Esophagus (tissue), 2 donors: Measurements from ENCODE around the gene CEP170. TPM values are rescaled to one million over a fixed set of nuclear protein-coding genes. Genes with fewer than 3 reads are reported as not detected.
"Not testable (repeated sequence)": the region's sequence is repeated elsewhere in the genome, so short reads cannot be mapped to it uniquely, and the experiment has no call there.

ENCODE experiments used
- H3K27ac ChIP-seq, 2 donors: one replicate each; pipeline ENCODE4 v1.5.1; 2013; ENCODE audit warnings: low read depth in 2 of 2, mild to moderate bottlenecking in 2 of 2, inconsistent platforms in 1 of 2, low read length in 1 of 2, moderate library complexity in 1 of 2
- H3K27me3 ChIP-seq, 2 donors: one replicate each; pipeline ENCODE4 v1.6.1; 2013; ENCODE audit warnings: low read length in 2 of 2, control low read depth in 1 of 2, mild to moderate bottlenecking in 1 of 2; ENCODE audit not compliant: insufficient read depth in 2 of 2, control insufficient read depth in 1 of 2
- H3K36me3 ChIP-seq, 2 donors: one replicate each; pipeline ENCODE4 v1.6.1; 2013; ENCODE audit warnings: low read length in 1 of 2; ENCODE audit not compliant: control insufficient read depth in 2 of 2, insufficient read depth in 2 of 2
- H3K4me1 ChIP-seq, 2 donors: one replicate each; pipeline ENCODE4 v1.6.1; 2013; ENCODE audit warnings: low read length in 1 of 2; ENCODE audit not compliant: control insufficient read depth in 2 of 2, insufficient read depth in 2 of 2
- H3K4me3 ChIP-seq, 2 donors: one replicate each; pipeline ENCODE4 v1.5.1; 2013; ENCODE audit warnings: low read length in 2 of 2, mild to moderate bottlenecking in 2 of 2, low read depth in 1 of 2, moderate library complexity in 1 of 2
- H3K9me3 ChIP-seq, 2 donors: one replicate each; pipeline ENCODE4 v1.6.1; 2013; ENCODE audit warnings: mild to moderate bottlenecking in 2 of 2, low read depth in 1 of 2, low read length in 1 of 2, moderate library complexity in 1 of 2; ENCODE audit not compliant: control insufficient read depth in 2 of 2, insufficient read depth in 1 of 2
- WGBS, 2 donors: extraction: QIAGEN DNeasy Blood & Tissue Kit; methylation state at CpG; one replicate each; pipeline ENCODE4 v1.1.7; 2013; 5-methylcytosine and 5-hydroxymethylcytosine counted together
- polyA plus RNA-seq, 2 donors: library from polyadenylated mRNA; stranded (reverse); fragments of 200-250 nt; gene quantifications; one replicate each; pipeline ENCODE4 v1.2.3, GENCODE V29; 2013
- donor health status: healthy with polysubstance abuse.
- donor health status: Bipolar disorder and iron deficiency.

The CEP170 gene
- polyA plus RNA-seq, 2 donors: 3.2 to 4.6 TPM

DNA sequence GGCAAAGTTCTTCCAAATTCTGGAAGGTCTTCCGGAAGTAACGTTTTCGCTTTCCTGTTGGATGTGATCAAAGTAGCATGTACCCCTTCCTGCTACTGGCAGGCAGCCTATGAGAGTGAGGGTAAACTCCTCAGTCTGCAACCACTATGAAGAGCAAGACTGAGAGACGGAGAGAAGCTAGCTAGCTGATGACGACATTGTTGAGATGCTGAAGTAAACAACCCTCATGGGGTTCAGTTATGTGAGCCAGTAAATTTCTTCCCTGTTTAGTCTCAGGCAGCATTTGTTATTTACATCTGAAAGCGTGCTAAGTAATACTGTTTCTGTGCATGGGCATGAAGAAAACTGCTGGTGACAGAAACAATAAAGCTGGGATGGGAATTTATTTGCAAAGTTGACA, 57.6 kb downstream of the CEP170 start:
- not testable (repeated sequence) for H3K27me3 ChIP-seq, H3K27ac ChIP-seq, H3K4me1 ChIP-seq, H3K36me3 ChIP-seq, H3K4me3 ChIP-seq, H3K9me3 ChIP-seq
- WGBS, 2 donors: 78 to 88% methylated on average over 5 to 6 of the region's 6 CpGs

DNA sequence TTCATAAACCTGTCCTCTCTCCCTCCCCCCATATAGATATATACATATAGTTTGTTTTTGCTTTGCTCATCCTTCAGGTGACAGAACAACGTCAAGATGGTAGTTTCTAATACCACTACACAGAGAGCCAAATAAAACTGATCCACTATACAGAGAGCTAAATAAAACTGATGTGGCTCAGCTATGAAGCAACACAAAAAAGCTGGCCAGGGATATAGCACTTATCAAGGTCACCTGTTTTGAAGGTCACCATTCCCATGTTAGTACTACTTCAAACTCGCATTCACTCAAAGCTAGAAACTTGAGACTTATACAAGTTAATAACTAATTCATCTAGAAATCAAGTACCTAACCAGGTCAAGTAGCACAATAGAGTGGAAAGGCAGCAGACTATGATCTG, 61.8 kb downstream of the CEP170 start:
- H3K4me3 ChIP-seq, H3K9me3 ChIP-seq, H3K36me3 ChIP-seq, H3K27me3 ChIP-seq, H3K4me1 ChIP-seq, H3K27ac ChIP-seq: not testable (repeated sequence)
- 79 to 83% methylated on average over 1 of the region's 2 CpGs for WGBS, 2 donors

DNA sequence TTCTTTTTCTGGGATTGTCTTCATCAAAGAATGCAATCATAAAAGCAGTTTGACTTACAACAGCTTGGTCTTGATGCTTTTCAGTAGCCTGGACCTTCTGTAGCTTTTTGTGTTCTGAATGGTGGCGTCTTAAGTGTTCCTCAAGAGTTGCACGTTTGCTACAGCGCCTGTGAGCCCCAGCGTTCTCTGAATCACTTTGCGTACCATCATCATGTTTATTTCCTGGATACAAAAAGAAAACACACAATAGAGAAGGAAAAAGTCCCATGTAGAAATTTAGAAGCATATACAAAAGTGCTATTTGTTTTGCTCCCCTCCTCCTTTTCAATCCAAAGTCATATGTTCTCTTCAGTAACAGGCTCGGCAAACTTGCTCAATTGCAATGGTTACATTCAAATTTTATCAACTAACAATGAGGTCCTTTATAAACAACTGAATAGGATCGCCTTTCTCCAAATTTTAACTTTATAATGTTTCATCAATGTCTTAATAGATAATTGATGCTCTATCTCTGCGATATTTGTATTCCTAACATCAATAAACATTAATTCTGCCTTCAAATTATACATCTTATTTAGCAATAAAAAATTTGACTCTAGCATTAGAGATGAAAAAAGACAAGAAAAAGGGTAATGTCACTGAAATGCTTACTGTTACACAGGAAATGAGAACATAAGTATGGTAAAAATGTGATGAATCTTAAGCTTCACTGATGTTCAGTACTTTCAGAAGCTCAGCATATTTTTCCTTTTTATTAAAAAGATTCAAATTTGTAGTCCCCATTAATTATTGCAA, 68.7 kb downstream of the CEP170 start:
- H3K9me3 ChIP-seq, H3K4me3 ChIP-seq, H3K36me3 ChIP-seq, H3K4me1 ChIP-seq, H3K27me3 ChIP-seq, H3K27ac ChIP-seq: not testable (repeated sequence)
- WGBS, 2 donors: 91 to 96% methylated on average over 8 of the region's 8 CpGs

DNA sequence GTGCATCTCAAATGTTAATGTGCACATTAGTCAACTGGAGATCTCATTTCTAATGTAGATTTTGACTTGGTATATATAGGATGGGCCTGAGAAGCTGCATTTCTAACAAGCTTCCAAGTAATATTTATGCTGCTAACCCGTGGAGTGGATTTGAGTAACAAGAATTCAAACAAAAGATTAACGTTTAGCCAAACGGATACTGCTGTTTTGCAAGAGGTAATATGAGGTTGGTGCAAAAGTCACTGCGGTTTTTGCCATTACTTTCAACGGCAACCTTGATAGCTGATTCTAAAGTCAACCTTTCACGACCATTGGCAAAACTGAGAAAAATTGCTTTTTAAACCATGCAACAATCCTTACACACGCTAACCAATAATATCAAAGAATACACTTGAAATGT, 70.3 kb downstream of the CEP170 start:
- H3K4me3 ChIP-seq, H3K27me3 ChIP-seq, H3K4me1 ChIP-seq, H3K27ac ChIP-seq, H3K9me3 ChIP-seq, H3K36me3 ChIP-seq: not testable (repeated sequence)
- 93 to 94% methylated on average over 7 of the region's 7 CpGs for WGBS, 2 donors

DNA sequence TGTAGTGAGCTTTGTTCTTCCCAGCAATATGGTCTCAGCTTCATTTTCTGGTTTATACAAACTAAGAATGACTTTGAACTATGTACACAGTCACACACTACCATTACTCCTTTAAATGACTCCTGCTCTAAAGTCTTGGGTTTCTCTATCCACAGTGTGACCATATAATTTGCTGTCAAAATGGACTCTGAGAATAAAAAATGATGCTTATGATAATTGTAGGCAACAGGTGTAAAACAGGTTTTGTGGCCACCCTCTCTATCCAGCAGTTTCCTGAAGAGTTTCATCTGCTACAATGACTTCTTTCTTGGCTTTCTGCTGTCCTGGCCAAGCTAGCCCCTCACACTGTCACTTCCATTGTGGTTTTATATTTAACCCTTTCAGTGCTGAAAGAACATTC, 71.4 kb downstream of the CEP170 start:
- not testable (repeated sequence) for H3K4me3 ChIP-seq, H3K27ac ChIP-seq, H3K36me3 ChIP-seq, H3K27me3 ChIP-seq, H3K9me3 ChIP-seq, H3K4me1 ChIP-seq

DNA sequence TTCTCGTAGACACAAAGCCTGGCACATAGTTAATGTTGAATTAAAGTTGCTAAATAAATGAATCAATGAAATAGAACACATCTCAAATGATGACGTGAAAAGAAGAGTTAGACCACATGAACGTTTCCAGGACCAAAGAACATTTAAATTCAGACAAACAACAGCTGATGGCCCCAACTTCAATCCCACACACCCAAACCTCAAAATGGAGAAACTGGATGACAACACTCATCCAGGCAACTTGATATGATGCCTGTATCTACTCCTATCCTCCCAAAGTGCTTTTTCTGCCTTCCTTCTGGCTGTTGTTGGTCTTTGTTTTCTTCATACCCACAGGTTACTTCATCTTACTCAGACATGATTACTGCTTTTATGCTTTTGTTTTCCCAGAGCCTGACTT, 71.9 kb downstream of the CEP170 start:
- H3K27ac ChIP-seq, H3K4me3 ChIP-seq, H3K36me3 ChIP-seq, H3K27me3 ChIP-seq, H3K4me1 ChIP-seq, H3K9me3 ChIP-seq: not testable (repeated sequence)
- WGBS, 2 donors: 92% methylated on average over 3 of the region's 3 CpGs

DNA sequence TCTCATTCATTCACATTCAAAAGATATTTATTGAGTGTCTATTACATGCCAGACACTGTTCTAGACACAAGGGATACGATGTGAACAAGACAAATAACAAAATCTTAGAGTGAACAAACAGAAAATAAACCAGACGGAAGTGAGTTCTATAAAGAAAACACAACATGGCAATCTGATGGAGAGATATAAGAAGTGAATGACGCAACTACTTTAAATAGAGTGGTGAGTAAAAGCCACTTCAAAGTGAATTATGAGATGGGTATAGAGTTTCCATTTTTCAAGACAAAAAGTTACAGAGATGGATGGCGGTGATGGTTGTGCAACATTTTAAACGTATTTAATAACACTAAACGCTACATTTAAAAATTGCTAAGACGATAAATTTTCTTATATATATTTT, 75.4 kb downstream of the CEP170 start:
- H3K4me1 ChIP-seq: no peaks in the 10 kb centered on the region
- 78 to 86% methylated on average over 7 of the region's 7 CpGs for WGBS, 2 donors
- no peak overlapping the region for H3K27ac ChIP-seq
- H3K36me3 ChIP-seq: no peaks in the 10 kb centered on the region
- H3K9me3 ChIP-seq: no peaks in the 10 kb centered on the region
- no peak overlapping the region for H3K4me3 ChIP-seq
- H3K27me3 ChIP-seq: no peaks in the 10 kb centered on the region

DNA sequence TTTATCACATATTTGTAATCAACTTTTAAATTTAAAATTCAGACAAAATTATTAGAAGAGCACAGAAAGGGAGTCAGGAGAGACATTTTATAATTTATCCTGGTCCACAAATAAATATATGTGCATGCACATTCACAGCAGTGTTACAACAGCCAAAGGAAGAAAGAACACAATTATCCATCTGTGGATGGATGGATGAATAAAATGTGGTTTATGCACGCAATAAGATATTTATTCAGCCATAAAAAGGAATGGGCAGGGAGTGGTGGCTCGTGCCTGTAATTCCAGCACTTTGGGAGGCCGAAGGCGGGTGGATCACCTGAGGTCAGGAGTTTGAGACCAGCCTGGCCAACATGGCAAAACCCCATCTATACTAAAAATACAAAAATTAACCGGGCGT, 77.3 kb downstream of the CEP170 start:
- not testable (repeated sequence) for H3K27me3 ChIP-seq, H3K27ac ChIP-seq, H3K4me3 ChIP-seq, H3K9me3 ChIP-seq, H3K36me3 ChIP-seq, H3K4me1 ChIP-seq
- WGBS, 2 donors: 99% methylated on average over 6 of the region's 6 CpGs

DNA sequence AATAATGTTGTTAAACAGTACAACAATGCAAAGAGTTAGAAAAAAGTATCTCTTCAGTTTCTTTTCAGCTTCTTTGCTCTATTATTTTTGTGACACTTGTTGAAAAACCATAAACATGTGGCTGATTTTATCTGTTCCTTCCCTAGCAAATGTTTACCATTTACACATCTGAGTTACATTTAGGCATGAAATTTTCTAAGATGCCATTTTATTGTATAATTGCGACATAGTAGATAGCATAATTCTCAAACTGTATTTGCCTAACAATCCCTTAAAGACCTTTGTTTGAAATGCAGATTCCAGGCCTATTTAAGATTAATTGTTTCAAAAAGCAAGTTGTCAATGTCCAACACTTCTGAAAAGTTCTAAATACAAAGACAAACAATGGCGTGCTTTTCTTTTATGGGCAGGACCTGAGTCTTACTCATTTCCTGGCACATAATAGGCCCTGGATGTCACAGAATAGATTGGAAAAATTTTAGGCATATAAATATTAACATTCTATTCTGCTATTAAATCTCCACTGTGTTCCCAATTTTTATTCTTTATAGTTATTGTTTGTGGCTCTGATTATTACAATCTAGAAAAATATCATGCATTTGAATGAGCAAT, 81.2 kb downstream of the CEP170 start:
- not testable (repeated sequence) for H3K9me3 ChIP-seq, H3K36me3 ChIP-seq
- 53 to 76% methylated on average over 2 of the region's 2 CpGs for WGBS, 2 donors

DNA sequence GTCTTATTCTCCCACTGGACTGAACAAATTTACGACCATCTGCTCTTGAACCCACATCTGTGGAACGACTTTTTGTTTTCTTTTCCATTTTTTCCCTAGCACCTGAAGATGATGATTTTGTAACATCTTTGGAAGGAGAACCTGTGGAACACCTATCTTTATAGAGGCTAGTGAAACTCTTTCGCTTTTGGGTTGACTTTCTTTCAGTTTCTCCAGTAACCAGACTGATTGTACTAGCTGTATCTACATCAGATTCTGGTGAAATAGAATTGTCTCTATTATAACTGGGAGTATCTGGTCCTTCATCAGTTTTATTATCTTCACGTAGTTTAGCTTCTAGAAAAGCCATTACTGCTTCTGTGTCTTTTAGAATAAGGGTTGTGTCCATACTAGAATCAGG, 90.2 kb downstream of the CEP170 start:
- WGBS, 2 donors: 93 to 94% methylated on average over 3 of the region's 4 CpGs
- not testable (repeated sequence) for H3K4me1 ChIP-seq, H3K4me3 ChIP-seq, H3K36me3 ChIP-seq, H3K27me3 ChIP-seq, H3K27ac ChIP-seq, H3K9me3 ChIP-seq

More for the DNA sequence above, 81.2 kb downstream of the CEP170 start:
- H3K27me3 ChIP-seq, H3K27ac ChIP-seq, H3K4me3 ChIP-seq, H3K4me1 ChIP-seq: not testable (repeated sequence)
